Measurements from ENCODE around the gene PAQR4.

DNA sequence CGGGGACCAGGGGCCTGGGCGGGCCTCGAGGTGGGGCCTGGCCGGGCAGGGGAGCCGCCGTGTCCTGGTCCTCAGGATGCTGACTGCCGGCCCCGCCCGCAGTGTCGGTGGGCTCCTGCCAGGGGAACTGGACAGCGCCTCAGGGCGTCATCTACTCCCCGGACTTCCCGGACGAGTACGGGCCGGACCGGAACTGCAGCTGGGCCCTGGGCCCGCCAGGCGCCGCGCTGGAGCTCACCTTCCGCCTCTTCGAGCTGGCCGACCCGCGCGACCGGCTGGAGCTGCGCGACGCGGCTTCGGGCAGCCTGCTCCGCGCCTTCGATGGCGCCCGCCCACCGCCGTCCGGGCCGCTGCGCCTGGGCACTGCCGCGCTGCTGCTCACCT, 2.3 kb upstream of the PAQR4 start:
- TF ChIP-seq, protein P1, sequence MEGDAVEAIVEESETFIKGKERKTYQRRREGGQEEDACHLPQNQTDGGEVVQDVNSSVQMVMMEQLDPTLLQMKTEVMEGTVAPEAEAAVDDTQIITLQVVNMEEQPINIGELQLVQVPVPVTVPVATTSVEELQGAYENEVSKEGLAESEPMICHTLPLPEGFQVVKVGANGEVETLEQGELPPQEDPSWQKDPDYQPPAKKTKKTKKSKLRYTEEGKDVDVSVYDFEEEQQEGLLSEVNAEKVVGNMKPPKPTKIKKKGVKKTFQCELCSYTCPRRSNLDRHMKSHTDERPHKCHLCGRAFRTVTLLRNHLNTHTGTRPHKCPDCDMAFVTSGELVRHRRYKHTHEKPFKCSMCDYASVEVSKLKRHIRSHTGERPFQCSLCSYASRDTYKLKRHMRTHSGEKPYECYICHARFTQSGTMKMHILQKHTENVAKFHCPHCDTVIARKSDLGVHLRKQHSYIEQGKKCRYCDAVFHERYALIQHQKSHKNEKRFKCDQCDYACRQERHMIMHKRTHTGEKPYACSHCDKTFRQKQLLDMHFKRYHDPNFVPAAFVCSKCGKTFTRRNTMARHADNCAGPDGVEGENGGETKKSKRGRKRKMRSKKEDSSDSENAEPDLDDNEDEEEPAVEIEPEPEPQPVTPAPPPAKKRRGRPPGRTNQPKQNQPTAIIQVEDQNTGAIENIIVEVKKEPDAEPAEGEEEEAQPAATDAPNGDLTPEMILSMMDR (IDR thresholded peaks at IDR 0.05; ENCODE audit: low read length) = no peak
- no peak for TF ChIP-seq EZH2 (optimal IDR thresholded peaks at IDR 0.05; ENCODE audit: low read depth, low read length)
